ENCODE measurements around the gene KHDC4.

Gene KHDC4

GRCh38 chr1:155884031-155884960 lies 49.9 kb downstream of the KHDC4 start:
- TF ChIP-seq CTCF (IDR thresholded peaks at IDR 0.05; ENCODE audit: low read depth, low read length, missing control alignments): no peak
- H3K4me3 ChIP-seq (ENCODE audit: low read depth, low read length): no peak overlapping the region
- no peak for DNase-seq (ENCODE audit: low read depth)
- in situ Hi-C loops (cut with HindIII; ENCODE audit: low sequenced_read_pairs): no loop called here

- in situ Hi-C loops (cut with HindIII; ENCODE audit: low sequenced_read_pairs): no loop called here
- no peak overlapping the region for H3K4me3 ChIP-seq (ENCODE audit: low read depth, low read length)
- DNase-seq (ENCODE audit: low read depth): no peak
- no peak for TF ChIP-seq CTCF (IDR thresholded peaks at IDR 0.05; ENCODE audit: low read depth, low read length, missing control alignments)
Observed at GRCh38 chr1:155882766-155883165, 51.4 kb downstream of the KHDC4 start.

GRCh38 chr1:155882235-155882634 lies 52.0 kb downstream of the KHDC4 start:
- no peak for TF ChIP-seq CTCF (IDR thresholded peaks at IDR 0.05; ENCODE audit: low read depth, low read length, missing control alignments)
- in situ Hi-C loops (cut with HindIII; ENCODE audit: low sequenced_read_pairs): no loop called here
- DNase-seq (ENCODE audit: low read depth): no peak

GRCh38 chr1:155880950-155881349 lies 53.3 kb downstream of the KHDC4 start:
- H3K4me3 ChIP-seq (ENCODE audit: low read depth, low read length): no peak overlapping the region
- TF ChIP-seq CTCF (IDR thresholded peaks at IDR 0.05; ENCODE audit: low read depth, low read length, missing control alignments): no peak
- in situ Hi-C loops (cut with HindIII; ENCODE audit: low sequenced_read_pairs): no loop called here
- no peak for DNase-seq (ENCODE audit: low read depth)

More at GRCh38 chr1:155882235-155882634, 52.0 kb downstream of the KHDC4 start:
- no peak overlapping the region for H3K4me3 ChIP-seq (ENCODE audit: low read depth, low read length)

DNA sequence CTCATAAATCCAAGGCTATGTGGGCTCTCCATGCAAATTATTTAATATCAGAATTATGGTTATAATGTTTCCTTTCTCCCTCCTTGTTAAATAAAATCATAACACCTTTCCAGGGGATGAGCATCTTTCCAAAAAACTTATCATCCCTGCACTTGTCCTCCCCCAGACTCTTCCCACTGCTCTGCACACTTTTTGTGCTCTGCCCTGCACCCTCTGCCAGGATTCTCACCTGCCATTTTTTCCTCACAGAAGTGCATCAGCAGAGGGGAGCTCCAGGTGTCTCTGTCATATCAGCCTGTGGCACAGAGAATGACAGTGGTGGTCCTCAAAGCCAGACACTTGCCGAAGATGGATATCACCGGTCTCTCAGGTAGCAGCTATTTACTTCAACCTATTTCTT lies 54.0 kb downstream of the KHDC4 start:
- DNase-seq (ENCODE audit: low read depth): no peak
- no peak for TF ChIP-seq CTCF (IDR thresholded peaks at IDR 0.05; ENCODE audit: low read depth, low read length, missing control alignments)
- H3K4me3 ChIP-seq (ENCODE audit: low read depth, low read length): no peak overlapping the region
- in situ Hi-C loops (cut with HindIII; ENCODE audit: low sequenced_read_pairs): no loop called here

GRCh38 chr1:155877945-155878344 lies 56.3 kb downstream of the KHDC4 start:
- no peak for DNase-seq (ENCODE audit: low read depth)
- TF ChIP-seq CTCF (IDR thresholded peaks at IDR 0.05; ENCODE audit: low read depth, low read length, missing control alignments): no peak
- in situ Hi-C loops (cut with HindIII; ENCODE audit: low sequenced_read_pairs): no loop called here
- H3K4me3 ChIP-seq (ENCODE audit: low read depth, low read length): no peak overlapping the region

Data from astrocyte of the cerebellum (primary cell).